Measurements from ENCODE around the gene CSH1.
"Not testable (repeated sequence)": the region's sequence is repeated elsewhere in the genome, so short reads cannot be mapped to it uniquely, and the experiment has no call there.

The CSH1 gene

GRCh38 chr17:63874061-63874626 is 22.2 kb downstream of the CSH1 start:
- not testable (repeated sequence) for H3K9me3 Mint-ChIP-seq; H3K27ac Mint-ChIP-seq; H3K36me3 Mint-ChIP-seq (ENCODE audit: low read depth); H3K4me1 Mint-ChIP-seq; DNase-seq; H3K4me3 Mint-ChIP-seq
- peaks cover 33% of the 10 kb centered on the region for H3K27me3 Mint-ChIP-seq (ENCODE audit: low read depth, poor library complexity)

- not testable (repeated sequence) for DNase-seq; H3K4me3 Mint-ChIP-seq; H3K36me3 Mint-ChIP-seq (ENCODE audit: low read depth); H3K27ac Mint-ChIP-seq; H3K9me3 Mint-ChIP-seq; H3K4me1 Mint-ChIP-seq
- peaks cover 28% of the 10 kb centered on the region for H3K27me3 Mint-ChIP-seq (ENCODE audit: low read depth, poor library complexity)
Observed at GRCh38 chr17:63873577-63873976, 22.8 kb downstream of the CSH1 start, which contains the start of gene CSH2. Gene CSH2, minus strand, starts transcription at chr17:63873677. Its CDS starts 63 bp downstream, at chr17:63873614.

GRCh38 chr17:63871646-63872365 is 24.6 kb downstream of the CSH1 start:
- not testable (repeated sequence) for H3K4me1 Mint-ChIP-seq; H3K36me3 Mint-ChIP-seq (ENCODE audit: low read depth); DNase-seq; H3K27ac Mint-ChIP-seq; H3K4me3 Mint-ChIP-seq; H3K9me3 Mint-ChIP-seq
- H3K27me3 Mint-ChIP-seq (ENCODE audit: low read depth, poor library complexity): peaks cover 16% of the 10 kb centered on the region

GRCh38 chr17:63870292-63870665 is 26.1 kb downstream of the CSH1 start:
- H3K4me1 Mint-ChIP-seq: not testable (repeated sequence)

GRCh38 chr17:63869491-63870291 is 26.7 kb downstream of the CSH1 start:
- H3K36me3 Mint-ChIP-seq (ENCODE audit: low read depth); H3K4me3 Mint-ChIP-seq; H3K27me3 Mint-ChIP-seq (ENCODE audit: low read depth, poor library complexity); H3K9me3 Mint-ChIP-seq; H3K4me1 Mint-ChIP-seq; DNase-seq; H3K27ac Mint-ChIP-seq: not testable (repeated sequence)

More at GRCh38 chr17:63870292-63870665, 26.1 kb downstream of the CSH1 start:
- H3K4me3 Mint-ChIP-seq; DNase-seq; H3K27me3 Mint-ChIP-seq (ENCODE audit: low read depth, poor library complexity); H3K36me3 Mint-ChIP-seq (ENCODE audit: low read depth); H3K9me3 Mint-ChIP-seq; H3K27ac Mint-ChIP-seq: not testable (repeated sequence)

- not testable (repeated sequence) for DNase-seq; H3K27me3 Mint-ChIP-seq (ENCODE audit: low read depth, poor library complexity); H3K36me3 Mint-ChIP-seq (ENCODE audit: low read depth); H3K4me1 Mint-ChIP-seq; H3K9me3 Mint-ChIP-seq; H3K4me3 Mint-ChIP-seq; H3K27ac Mint-ChIP-seq
Observed at GRCh38 chr17:63866625-63867024, 29.7 kb downstream of the CSH1 start.

- Mint-ChIP-seq H3K9me3 (no peaks in the 10 kb centered on the region), H3K36me3 (ENCODE audit: low read depth) (no peaks in the 10 kb centered on the region), H3K27ac (no peak overlapping the region), H3K27me3 (ENCODE audit: low read depth, poor library complexity) (peaks cover 47% of the 10 kb centered on the region), H3K4me3 (no peak overlapping the region), H3K4me1 (no peaks in the 10 kb centered on the region)
- no peak for TF ChIP-seq CTCF (IDR thresholded peaks at IDR 0.05)
- no peak for DNase-seq
Observed at GRCh38 chr17:63859257-63859656, 37.1 kb downstream of the CSH1 start.

- H3K4me1 Mint-ChIP-seq: not testable (repeated sequence)
Observed at GRCh38 chr17:63856425-63856824, 39.9 kb downstream of the CSH1 start.

GRCh38 chr17:63855185-63855584 is 41.2 kb downstream of the CSH1 start:
- Mint-ChIP-seq H3K27me3 (ENCODE audit: low read depth, poor library complexity) (peaks cover 83% of the 10 kb centered on the region), H3K4me3 (no peak overlapping the region), H3K4me1 (no peaks in the 10 kb centered on the region), H3K36me3 (ENCODE audit: low read depth) (no peaks in the 10 kb centered on the region), H3K27ac (no peak overlapping the region), H3K9me3 (no peaks in the 10 kb centered on the region)
- no peak for DNase-seq
- no peak for TF ChIP-seq CTCF (IDR thresholded peaks at IDR 0.05)

More at GRCh38 chr17:63856425-63856824, 39.9 kb downstream of the CSH1 start:
- not testable (repeated sequence) for H3K9me3 Mint-ChIP-seq; H3K4me3 Mint-ChIP-seq; H3K27ac Mint-ChIP-seq; H3K36me3 Mint-ChIP-seq (ENCODE audit: low read depth); DNase-seq
- peaks cover 72% of the 10 kb centered on the region for H3K27me3 Mint-ChIP-seq (ENCODE audit: low read depth, poor library complexity)

All from nephron progenitor cell (in vitro differentiated cells).